Measurements from ENCODE around the gene ZFAND2A.

DNA sequence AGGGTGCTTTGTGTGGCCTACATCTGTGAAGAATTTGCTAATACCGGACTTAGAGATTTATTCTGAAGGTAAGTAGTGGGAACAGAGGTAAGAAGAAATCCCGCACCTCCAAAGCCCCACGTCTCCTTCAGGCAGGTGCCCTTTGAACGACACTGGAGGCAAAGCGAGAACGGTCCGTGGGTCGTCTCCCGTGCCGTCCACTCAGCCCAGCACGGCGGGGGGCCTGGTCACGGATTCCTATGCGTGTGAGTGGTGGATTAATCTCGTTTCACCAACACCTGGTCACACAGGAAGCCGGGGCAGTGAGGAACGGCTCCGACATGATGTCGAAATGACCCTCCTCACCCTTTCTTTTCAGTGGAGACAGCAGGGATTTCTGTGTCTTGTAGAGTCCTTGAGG, 21.0 kb upstream of the ZFAND2A start:
- TF ChIP-seq POLR2A (IDR thresholded peaks at IDR 0.05) (no peak), CTCF (IDR thresholded peaks at IDR 0.05) (no peak)

Measured in uterus (tissue), 2 donors.